Colon (tissue), 2 donors: ENCODE data around the gene MTIF3.
A peak's percentile ranks its signal among the peaks of the same experiment; 100 is the strongest.
"Not testable (repeated sequence)": the region's sequence is repeated elsewhere in the genome, so short reads cannot be mapped to it uniquely, and the experiment has no call there.

Experiments used
- FAIRE-seq: peaks from 2 replicates; lab custom pipeline; 2012; peaks lifted over from hg19 to GRCh38; lab: Jason Lieb, UNC
- donor health status: control.
- donor health status: control.

The MTIF3 gene

GRCh38 chr13:27411341-27411740, 39.0 kb downstream of the MTIF3 start:
- FAIRE-seq, result no peak

- no peak for FAIRE-seq
Observed at GRCh38 chr13:27409013-27409412, 41.4 kb downstream of the MTIF3 start.

GRCh38 chr13:27408074-27408473, 42.3 kb downstream of the MTIF3 start:
- no peak for FAIRE-seq

GRCh38 chr13:27406178-27406939, 44.0 kb downstream of the MTIF3 start:
- FAIRE-seq, result no peak

- no peak for FAIRE-seq
Observed at GRCh38 chr13:27405546-27406134, 44.7 kb downstream of the MTIF3 start.

GRCh38 chr13:27404680-27405079, 45.7 kb downstream of the MTIF3 start:
- no peak for FAIRE-seq

- FAIRE-seq, result peak; percentile 10
Observed at GRCh38 chr13:27403727-27404385, 46.5 kb downstream of the MTIF3 start.

GRCh38 chr13:27403203-27403678, 47.1 kb downstream of the MTIF3 start:
- no peak for FAIRE-seq

GRCh38 chr13:27401210-27401609, 49.2 kb downstream of the MTIF3 start:
- FAIRE-seq, result no peak

- FAIRE-seq, result not testable (repeated sequence)
Observed at GRCh38 chr13:27400405-27400804, 50.0 kb downstream of the MTIF3 start.

GRCh38 chr13:27398360-27398759, 52.0 kb downstream of the MTIF3 start:
- FAIRE-seq, result no peak

- FAIRE-seq, result no peak
Observed at GRCh38 chr13:27396252-27396846, 54.0 kb downstream of the MTIF3 start.

- no peak for FAIRE-seq
Observed at GRCh38 chr13:27395007-27395510, 55.3 kb downstream of the MTIF3 start.

GRCh38 chr13:27393101-27393500, 57.3 kb downstream of the MTIF3 start:
- FAIRE-seq, result no peak

GRCh38 chr13:27391471-27391870, 58.9 kb downstream of the MTIF3 start:
- no peak for FAIRE-seq

- no peak for FAIRE-seq
Observed at GRCh38 chr13:27389891-27390290, 60.5 kb downstream of the MTIF3 start.

- no peak for FAIRE-seq
Observed at GRCh38 chr13:27388241-27388640, 62.1 kb downstream of the MTIF3 start.
